Measurements from ENCODE around the gene PLEKHA5.

- no peak for TF ChIP-seq POLR2AphosphoS5 (IDR thresholded peaks at IDR 0.05)
- no peak for TF ChIP-seq CTCF (IDR thresholded peaks at IDR 0.05)
These were observed 4.2 kb upstream of the PLEKHA5 start for GRCh38 chr12:19125325-19125724.
